GM06990 (cell line): Measurements from ENCODE around the gene NT5M.
"Not testable (repeated sequence)": the region's sequence is repeated elsewhere in the genome, so short reads cannot be mapped to it uniquely, and the experiment has no call there.

Experiments used
- DNase-seq: peaks from one replicate; pipeline ENCODE4 v3.0.0-alpha.2; 2011; ENCODE audit not compliant: insufficient read length; ENCODE audit errors: extremely low read depth
- H3K27me3 ChIP-seq: replicated peaks from 2 replicates; pipeline ENCODE4 v1.6.0; 2011; ENCODE audit warnings: low read length; ENCODE audit not compliant: control insufficient read depth, insufficient read depth
- H3K36me3 ChIP-seq: 2 replicates; pipeline ENCODE4 v1.5.1; 2011; ENCODE audit warnings: low read length; ENCODE audit not compliant: control insufficient read depth, insufficient read depth
- H3K4me3 ChIP-seq: replicated peaks from 2 replicates; pipeline ENCODE4 v1.5.1; 2011; ENCODE audit warnings: low read depth, mild to moderate bottlenecking, control low read depth, low read length
- TF ChIP-seq, protein P1 (sequence below): IDR thresholded peaks from 2 replicates; pipeline ENCODE4 v1.5.1; 2011; ENCODE audit warnings: low read length, control low read depth, mild to moderate bottlenecking, inconsistent platforms; ENCODE audit not compliant: insufficient read depth, poor library complexity, severe bottlenecking

Gene NT5M

DNA sequence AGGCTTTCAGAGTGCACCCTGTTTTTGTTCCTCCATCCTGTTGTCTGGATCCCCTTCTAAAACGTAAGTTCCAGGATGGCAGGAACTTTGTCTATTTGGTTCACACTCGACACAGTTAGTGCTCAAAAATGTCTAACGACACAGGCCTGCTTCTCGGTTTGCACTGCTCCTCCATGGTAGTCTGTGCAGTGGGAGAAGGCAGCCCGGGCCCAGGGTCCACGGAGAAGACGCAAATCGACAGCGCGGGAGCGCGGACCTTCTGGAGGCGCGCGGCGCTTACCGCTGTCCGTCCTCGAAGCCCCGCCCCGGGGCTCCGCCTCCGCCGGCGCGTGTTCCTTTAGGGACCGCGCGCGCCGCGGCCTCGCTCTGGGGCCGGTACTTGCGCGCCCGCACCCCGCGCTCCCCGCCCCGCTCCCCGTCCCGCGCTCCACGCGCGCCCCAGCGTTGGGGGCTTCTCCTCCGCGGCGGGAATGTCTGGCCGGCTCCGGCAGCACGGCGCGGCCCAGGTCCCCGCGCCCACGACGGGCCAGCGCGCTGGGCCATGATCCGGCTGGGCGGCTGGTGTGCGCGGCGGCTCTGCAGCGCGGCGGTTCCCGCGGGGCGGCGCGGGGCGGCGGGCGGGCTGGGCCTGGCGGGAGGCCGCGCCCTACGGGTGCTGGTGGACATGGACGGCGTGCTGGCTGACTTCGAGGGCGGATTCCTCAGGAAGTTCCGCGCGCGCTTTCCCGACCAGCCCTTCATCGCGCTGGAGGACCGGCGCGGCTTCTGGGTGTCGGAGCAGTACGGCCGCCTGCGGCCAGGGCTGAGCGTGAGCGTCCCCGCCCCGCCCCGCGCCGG, at the start of gene NT5M:
Gene NT5M (plus strand): TSS at position 364 of the 837 bp plus-strand sequence. CDS start 178 bp downstream, at position 542.
- peak within 1 kb of the TSS; percentile 58 for H3K4me3 ChIP-seq
- no peaks in the 10 kb centered on the region for H3K36me3 ChIP-seq
- H3K27me3 ChIP-seq, result no peaks in the 10 kb centered on the region
- DNase-seq, result peak; percentile 87
- TF ChIP-seq, protein P1, sequence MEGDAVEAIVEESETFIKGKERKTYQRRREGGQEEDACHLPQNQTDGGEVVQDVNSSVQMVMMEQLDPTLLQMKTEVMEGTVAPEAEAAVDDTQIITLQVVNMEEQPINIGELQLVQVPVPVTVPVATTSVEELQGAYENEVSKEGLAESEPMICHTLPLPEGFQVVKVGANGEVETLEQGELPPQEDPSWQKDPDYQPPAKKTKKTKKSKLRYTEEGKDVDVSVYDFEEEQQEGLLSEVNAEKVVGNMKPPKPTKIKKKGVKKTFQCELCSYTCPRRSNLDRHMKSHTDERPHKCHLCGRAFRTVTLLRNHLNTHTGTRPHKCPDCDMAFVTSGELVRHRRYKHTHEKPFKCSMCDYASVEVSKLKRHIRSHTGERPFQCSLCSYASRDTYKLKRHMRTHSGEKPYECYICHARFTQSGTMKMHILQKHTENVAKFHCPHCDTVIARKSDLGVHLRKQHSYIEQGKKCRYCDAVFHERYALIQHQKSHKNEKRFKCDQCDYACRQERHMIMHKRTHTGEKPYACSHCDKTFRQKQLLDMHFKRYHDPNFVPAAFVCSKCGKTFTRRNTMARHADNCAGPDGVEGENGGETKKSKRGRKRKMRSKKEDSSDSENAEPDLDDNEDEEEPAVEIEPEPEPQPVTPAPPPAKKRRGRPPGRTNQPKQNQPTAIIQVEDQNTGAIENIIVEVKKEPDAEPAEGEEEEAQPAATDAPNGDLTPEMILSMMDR, result no peak

DNA sequence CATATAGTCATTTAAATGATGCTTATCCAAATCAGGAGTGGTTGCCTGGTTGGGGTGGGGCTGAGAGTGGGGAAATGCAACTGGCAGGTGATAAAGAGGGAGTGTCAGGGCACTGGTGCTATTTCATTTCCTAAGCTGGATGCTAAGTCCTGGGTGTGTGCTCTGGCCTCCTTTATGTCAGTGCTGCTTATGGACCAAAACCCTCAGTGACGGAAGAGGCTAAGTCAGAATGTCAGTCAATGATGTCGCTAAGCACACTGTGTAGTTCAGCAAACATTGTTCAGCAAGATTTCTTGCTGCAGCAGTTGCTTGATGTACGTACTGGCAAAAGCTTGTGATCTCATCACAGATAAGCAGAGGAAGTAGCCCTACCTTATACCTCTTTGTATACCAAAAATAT, 49.8 kb upstream of the NT5M start:
- TF ChIP-seq, protein P1, result no peak
- Histone ChIP-seq H3K4me3 (no peak overlapping the region), H3K36me3 (peaks cover 17% of the 10 kb centered on the region), H3K27me3 (no peaks in the 10 kb centered on the region)
- DNase-seq, result no peak

DNA sequence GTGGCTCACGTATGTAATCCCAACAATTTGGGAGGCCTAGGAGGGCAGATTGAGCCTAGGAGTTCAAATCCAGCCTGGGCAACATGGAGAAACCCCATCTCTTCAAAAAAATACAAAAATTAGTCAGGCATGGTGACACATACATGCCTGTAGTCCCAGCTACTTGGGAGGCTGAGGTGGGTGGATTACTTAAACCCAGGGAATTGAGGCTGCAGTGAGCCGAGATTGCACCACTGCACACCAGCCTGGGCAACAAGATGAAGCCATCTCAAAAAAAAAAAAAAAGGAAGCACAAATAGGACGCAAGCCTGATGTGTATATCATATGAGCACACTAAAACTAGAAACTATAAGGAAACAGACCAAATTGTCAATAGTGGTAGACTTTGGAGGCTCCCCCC, 49.1 kb upstream of the NT5M start:
- DNase-seq, result no peak
- Histone ChIP-seq H3K36me3 (peaks cover 18% of the 10 kb centered on the region), H3K27me3 (no peaks in the 10 kb centered on the region), H3K4me3 (no peak overlapping the region)
- TF ChIP-seq, protein P1, result no peak

DNA sequence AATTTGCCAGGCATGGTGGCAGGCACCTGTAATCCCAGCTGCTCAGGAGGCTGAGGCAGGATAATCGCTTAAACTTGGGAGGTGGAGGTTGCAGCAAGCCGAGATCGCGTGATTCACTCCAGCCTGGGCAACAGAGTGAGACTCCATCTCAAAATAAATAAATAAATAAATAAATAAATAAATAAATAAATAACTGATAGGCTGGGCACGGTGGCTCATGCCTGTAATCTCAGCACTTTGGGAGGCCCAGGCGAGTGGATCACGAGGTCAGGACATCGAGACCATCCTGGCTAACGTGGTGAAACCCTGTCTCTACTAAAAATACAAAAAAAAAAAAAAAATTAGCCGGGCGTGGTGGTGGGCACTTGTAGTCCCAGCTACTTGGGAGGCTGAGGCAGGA, 47.5 kb upstream of the NT5M start:
- H3K36me3 ChIP-seq, result peaks cover 26% of the 10 kb centered on the region
- not testable (repeated sequence) for H3K4me3 ChIP-seq, DNase-seq, H3K27me3 ChIP-seq

DNA sequence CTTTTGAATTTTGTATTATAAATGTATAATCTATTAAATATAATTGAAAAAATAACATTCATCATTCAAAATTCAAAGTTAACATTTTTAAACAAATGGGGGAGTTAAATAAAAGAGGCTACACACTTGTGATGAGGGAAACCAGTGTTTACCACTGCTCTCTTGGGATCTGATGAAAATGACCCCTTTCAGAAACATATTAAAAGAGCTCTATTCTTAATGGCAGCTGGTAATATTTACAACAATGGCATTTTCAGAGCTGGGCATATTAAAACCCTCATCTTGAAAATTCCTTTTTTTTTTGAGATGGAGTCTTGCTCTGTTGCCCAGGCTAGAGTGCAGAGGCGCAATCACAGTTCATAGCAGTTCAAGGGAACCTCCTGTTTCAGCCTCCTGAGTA, 46.9 kb upstream of the NT5M start:
- TF ChIP-seq, protein P1, result no peak
- no peak for DNase-seq
- H3K36me3 ChIP-seq, result peaks cover 26% of the 10 kb centered on the region
- no peak overlapping the region for H3K4me3 ChIP-seq
- no peaks in the 10 kb centered on the region for H3K27me3 ChIP-seq

DNA sequence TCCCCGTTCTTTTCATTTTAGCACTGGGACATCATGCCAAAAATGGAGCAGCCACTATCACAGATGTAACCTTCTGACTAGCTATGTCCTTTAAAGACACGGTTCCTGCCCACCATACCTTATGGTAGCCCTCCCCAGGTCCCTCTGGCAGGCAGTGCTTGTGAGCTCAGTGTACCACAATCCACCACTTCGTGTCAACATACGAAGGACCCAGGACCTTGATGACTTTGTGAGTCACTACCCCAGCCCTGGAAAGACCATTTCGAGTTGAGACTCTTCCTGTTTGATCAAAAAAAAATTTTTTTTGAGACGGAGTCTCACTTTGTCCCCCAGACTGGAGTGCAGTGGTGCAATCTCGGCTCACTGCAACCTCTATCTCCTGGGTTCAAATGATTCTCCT, 45.2 kb upstream of the NT5M start:
- peaks cover 21% of the 10 kb centered on the region for H3K36me3 ChIP-seq

More for the DNA sequence above, 45.2 kb upstream of the NT5M start:
- no peak for DNase-seq
- Histone ChIP-seq H3K27me3 (no peaks in the 10 kb centered on the region), H3K4me3 (no peak overlapping the region)
- TF ChIP-seq, protein P1, result no peak
